ACHN (cell line): Measurements from ENCODE around the gene BLZF1.
A peak's percentile ranks its signal among the peaks of the same experiment; 100 is the strongest.
"Not testable (repeated sequence)": the region's sequence is repeated elsewhere in the genome, so short reads cannot be mapped to it uniquely, and the experiment has no call there.

Experiments used
- DNase-seq: peaks from one replicate; pipeline ENCODE4 v3.0.0-alpha.2; 2015
- in situ Hi-C: cut with HindIII; loops from 2 replicates; pipeline ENCODE4 v1.10.0; 2017; ENCODE audit warnings: low sequenced_read_pairs, low pct_ligation_motif_present, low pct_unique_long_range_greater_than_20kb

BLZF1 gene, protein sequence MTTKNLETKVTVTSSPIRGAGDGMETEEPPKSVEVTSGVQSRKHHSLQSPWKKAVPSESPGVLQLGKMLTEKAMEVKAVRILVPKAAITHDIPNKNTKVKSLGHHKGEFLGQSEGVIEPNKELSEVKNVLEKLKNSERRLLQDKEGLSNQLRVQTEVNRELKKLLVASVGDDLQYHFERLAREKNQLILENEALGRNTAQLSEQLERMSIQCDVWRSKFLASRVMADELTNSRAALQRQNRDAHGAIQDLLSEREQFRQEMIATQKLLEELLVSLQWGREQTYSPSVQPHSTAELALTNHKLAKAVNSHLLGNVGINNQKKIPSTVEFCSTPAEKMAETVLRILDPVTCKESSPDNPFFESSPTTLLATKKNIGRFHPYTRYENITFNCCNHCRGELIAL

DNA sequence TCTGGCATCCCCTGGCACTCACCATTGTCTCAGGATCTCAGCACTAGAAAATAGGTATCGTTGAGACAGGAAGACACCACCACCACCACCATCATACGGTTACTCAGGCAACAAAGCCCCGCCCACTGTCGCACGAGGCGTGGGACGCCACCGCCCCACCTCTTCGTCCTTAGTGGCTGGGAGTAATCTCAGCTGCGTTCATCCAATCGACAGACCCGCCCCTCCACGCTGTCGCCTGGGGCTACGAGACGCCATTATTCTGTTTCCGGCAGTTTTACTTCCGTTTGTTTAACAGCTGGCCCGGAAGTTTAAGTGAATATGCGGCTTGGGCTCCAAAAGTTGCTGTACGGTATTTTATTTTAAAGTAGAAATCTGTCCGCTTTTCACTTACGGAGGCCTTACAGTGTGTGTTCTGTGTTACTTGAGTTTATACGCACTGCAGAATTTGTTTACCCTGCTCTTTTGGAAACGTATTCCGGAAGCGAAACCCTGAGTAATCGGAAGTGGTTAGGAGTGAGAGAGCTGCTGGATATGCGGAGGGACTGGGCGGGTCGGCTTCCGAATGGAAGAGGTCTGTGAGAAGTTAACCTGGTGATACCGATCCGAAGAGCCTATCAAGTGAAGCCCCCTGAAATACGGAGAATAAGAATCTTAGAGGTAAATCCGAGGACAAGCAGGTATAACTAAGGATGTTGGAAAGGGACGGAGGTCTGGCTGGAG is at the start of gene BLZF1, which contains the start of gene NME7:
Gene BLZF1 (plus strand): TSS at position 510 of the 720 bp plus-strand sequence. CDS start 1,328 bp downstream, outside the sequence.
Gene NME7 (minus strand): TSS at position 112 of the 720 bp plus-strand sequence. CDS start 87 bp downstream, at position 25.
- in situ Hi-C loops: no loop called here

DNA sequence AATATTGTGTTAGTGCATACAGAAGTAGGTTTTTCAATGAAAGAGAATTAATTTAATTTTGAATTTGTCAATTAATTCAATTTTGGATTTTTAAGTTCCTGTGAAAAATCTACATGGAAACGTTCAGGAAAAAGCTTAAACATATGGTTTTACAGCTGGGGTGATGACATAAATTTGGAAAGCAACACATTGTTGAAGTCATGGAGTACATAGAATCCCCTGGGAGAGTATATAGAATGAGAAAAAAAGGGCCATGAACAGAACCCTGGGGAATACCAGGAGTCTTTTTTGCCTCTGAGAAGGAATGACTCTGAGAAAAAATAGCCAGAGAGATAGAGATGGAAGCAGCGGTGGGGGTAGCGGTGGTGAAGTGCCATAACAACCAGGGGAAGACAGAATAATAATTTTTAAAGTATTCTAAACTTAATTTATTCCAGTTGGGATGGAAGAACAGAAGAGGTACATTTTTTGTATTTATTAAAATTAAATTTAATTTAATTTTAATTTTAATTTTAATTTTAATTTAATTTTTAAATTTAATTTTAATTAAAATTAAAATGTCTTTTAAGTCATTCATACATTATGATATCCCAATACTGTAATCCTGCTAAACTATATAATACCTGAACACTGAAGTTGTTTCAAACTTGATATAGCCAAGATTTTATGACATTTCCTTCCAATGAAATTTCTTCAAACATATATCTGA is 49.3 kb upstream of the BLZF1 start:
- DNase-seq: no peak
- in situ Hi-C loops: no loop called here

More for the DNA sequence above, at the start of gene BLZF1, which contains the start of gene NME7:
- peak; percentile 99 for DNase-seq

DNA sequence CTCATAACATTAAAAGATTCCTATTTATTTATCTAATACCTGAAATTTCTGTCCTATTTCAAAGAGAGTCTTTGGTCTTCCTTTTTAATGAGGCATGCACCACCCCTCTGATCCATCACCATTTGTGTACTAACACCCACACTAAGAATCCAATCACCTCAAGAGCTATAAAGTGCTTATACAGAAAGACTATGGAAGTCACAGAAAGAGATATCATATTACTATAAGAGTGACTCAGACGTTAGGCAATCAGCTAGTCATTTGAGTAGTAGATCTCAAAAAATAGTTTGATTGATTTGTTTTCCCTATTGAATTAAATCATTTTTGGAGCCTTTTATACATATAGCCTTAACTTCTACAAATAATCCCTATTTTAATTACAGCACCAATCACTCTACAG is 46.5 kb upstream of the BLZF1 start:
- in situ Hi-C loops: no loop called here
- no peak for DNase-seq

GRCh38 chr1:169322138-169322537 is 45.9 kb upstream of the BLZF1 start:
- in situ Hi-C loops: no loop called here
- no peak for DNase-seq

GRCh38 chr1:169325117-169325516 is 42.9 kb upstream of the BLZF1 start:
- DNase-seq: no peak
- in situ Hi-C loops: no loop called here

DNA sequence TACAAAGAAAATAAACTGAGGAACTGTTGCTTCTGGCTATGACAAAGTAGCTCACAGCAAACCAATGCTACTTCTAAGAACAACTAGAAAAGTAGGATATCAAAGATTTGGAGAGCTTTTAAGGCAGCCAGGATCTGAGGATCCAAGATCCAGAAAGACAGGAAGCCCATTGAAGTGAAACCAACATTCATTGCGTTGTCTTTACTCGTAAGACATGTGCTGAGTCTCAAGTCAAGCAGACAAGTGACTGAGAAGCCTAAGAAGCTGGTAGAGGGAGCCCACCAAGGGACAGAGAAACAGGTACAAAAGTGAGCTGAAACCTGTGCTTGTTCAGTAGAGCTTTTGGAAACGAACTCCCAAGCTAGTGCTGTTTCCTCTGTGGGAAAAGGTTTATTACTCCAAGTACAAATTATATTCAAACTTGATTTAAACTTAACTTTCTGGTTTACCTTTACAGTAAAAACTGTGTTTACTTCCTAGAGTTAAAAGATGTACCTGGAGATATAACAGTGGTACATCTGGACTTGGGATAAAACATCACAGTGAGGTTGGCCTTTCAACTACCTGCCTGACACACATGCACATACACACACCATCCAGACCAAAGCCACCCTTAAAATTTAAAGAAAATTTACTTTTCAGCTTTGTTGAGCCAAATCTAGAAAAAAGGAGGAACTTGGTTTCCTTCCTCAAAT is 41.6 kb upstream of the BLZF1 start:
- peak; percentile 48 for DNase-seq
- in situ Hi-C loops: no loop called here

- in situ Hi-C loops: no loop called here
- peak; percentile 88 for DNase-seq
These were observed 41.1 kb upstream of the BLZF1 start for GRCh38 chr1:169326956-169327268.

- in situ Hi-C loops: no loop called here
- no peak for DNase-seq
These were observed 40.1 kb upstream of the BLZF1 start for GRCh38 chr1:169327875-169328274.

- no peak for DNase-seq
- in situ Hi-C loops: no loop called here
These were observed 38.6 kb upstream of the BLZF1 start for GRCh38 chr1:169329383-169329782.

DNA sequence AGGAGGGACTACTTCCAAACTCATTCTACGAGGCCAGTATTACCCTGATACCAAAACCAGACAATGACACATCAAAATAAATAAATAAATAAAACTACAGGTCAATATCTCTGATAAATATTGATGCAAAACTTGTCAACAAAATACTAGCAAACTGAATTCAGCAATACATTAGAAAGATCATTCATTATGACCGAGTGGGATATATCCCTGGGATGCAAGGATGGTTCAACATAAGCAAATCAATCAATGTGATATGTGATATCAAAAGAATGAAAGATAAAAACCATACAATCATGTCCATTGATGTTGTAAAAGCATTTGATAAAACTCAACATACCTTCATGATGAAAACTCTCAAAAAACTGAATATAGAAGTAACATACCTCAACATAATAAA is 37.1 kb upstream of the BLZF1 start:
- in situ Hi-C loops: no loop called here
- no peak for DNase-seq

DNA sequence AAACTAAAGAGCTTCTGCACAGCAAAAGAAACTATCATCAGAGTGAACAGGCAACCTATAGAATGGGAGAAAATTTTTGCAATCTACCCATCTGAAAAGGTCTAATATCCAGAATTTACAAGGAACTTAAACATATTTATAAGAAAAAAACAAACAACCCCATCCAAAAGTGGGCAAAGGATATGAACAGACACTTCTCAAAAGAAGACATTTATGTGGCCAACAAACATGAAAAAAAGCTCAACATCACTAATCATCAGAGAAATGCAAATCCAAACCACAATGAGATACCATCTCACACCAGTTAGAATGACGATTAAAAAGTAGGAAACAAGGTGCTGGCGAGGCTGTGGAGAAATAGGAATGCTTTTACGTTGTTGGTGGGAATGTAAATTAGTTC is 33.3 kb upstream of the BLZF1 start:
- DNase-seq, in situ Hi-C loops: not testable (repeated sequence)

- DNase-seq, in situ Hi-C loops: not testable (repeated sequence)
These were observed 30.9 kb upstream of the BLZF1 start for GRCh38 chr1:169336947-169337715.

DNA sequence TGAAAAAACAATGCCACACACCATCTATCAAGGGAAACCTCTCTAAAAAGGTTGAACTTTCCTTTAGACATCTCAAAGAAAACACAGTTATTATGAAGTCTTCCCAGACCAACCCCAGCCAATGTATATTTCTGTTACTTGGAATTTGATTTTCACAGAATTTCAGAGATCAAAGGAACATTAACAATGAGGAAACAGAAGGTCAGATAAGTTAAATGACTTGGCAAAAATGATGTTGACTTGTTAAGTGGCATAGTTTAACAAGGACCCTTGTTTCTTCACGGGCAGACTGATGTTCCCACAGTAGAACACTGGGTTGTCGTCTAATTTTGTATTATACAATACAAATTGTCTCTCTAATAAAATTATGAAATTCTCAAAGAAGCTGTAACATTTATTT is 29.4 kb upstream of the BLZF1 start:
- no peak for DNase-seq
- in situ Hi-C loops: no loop called here

DNA sequence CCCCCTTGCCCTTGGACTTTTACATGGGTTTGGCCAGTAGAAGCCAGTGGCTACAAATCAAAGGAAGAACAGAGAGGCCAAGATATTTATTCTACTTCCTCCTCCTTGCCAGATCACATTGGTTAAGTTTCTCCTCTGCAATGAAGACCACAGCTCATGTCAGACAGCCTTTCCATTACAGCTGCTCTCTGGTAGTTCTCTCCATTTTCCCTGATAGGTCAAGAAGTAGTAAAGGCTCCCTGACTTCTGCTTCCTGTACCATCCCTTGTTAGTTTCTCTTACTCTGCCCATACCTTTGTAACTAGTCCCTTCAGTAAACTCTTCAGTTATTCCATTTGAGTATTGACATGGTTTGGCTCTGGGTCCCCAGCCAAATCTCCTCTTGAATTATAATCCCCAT is 28.2 kb upstream of the BLZF1 start:
- in situ Hi-C loops: no loop called here

DNA sequence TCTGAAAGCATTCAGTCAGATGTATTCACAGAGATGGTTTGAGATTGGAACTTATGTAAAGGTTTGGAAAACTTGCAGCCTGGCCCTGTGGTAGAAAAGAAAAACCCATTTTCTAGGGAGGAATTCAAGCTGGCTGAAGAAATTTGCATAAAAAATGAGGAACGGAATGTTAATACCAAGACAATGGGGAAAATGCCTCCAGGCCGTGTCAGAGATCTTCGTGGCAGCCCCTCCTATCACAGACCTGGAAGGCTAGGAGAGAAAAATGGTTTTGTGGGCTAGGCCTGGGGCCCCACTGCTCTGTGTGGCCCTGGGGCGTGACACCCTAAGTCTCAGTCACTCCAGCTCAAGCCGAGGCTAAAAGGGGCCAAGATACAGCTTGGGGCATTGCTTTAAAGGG is 27.1 kb upstream of the BLZF1 start:
- in situ Hi-C loops: no loop called here
- DNase-seq: no peak

More for the DNA sequence above, 28.2 kb upstream of the BLZF1 start:
- DNase-seq: no peak

DNA sequence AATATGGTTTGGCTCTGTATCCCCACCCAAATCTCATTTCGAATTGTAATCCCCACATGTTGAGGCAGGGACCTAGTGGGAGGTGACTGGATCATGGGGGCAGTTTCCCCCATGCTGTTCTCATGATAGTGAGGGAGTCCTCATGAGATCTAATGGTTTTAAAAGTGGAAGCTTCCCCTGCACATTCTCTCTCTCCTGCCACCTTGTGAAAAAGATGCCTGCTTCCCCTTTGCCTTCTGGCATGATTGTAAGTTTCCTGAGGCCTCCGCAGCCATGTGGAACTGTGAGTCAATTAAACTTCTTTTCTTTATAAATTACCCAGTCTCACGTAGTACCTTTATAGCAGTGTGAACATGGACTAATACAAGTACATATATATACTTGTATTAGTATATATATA is 25.9 kb upstream of the BLZF1 start:
- in situ Hi-C loops, DNase-seq: not testable (repeated sequence)

- in situ Hi-C loops: no loop called here
- DNase-seq: no peak
These were observed 22.5 kb upstream of the BLZF1 start for GRCh38 chr1:169345511-169345910.

GRCh38 chr1:169346036-169346589 is 21.9 kb upstream of the BLZF1 start:
- no peak for DNase-seq
- in situ Hi-C loops: no loop called here
